Activated CD8-positive, alpha-beta memory T cell treated with anti-CD3 and anti-CD28 coated beads for 48 hours (primary cell): ENCODE data around the gene GINS1.
A peak's percentile ranks its signal among the peaks of the same experiment; 100 is the strongest.
"Not testable (repeated sequence)": the region's sequence is repeated elsewhere in the genome, so short reads cannot be mapped to it uniquely, and the experiment has no call there.

Experiments used
- DNase-seq, 3 experiments: peaks; one replicate each; pipeline ENCODE4 v3.0.0-alpha.2; 2020; ENCODE audit warnings: low read depth in 2 of 3, low spot score in 2 of 3

Gene GINS1

DNA sequence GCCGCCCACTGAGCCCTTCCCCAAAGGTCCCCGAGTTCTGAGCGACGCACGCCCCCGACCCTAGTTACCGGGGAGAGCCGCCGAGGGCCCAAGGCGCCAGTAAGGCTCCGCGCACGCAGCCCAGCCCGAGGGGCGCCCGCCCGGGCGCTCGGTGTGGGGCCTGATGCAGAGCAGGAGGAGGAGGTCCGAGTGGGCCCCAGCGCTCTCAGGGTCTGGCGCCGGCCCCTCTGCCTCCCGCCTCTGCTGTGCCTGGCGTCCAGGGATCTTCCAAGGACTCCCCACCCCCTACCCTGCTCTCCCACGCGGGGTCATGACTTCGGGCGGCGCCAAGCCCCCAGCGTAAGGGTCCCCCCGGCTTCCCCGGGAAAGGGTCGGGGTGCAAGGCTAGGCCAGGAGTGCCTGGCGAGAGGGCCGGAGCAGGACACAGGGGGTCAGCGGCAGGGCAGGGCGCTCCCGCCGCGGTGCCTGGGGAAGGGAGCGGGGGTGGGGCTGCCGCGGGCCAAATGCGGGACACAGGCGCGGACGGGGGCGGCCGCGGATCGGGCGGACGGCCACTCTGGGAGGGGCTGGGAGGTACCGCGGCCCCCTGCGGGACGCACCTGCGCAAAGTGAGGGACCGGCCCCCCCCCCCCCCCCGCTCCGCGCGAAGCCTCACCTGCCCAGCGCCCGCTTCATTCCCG lies 17.5 kb upstream of the GINS1 start:
- peak in 2 of 3 experiments; percentile 12 to 15 for DNase-seq

DNA sequence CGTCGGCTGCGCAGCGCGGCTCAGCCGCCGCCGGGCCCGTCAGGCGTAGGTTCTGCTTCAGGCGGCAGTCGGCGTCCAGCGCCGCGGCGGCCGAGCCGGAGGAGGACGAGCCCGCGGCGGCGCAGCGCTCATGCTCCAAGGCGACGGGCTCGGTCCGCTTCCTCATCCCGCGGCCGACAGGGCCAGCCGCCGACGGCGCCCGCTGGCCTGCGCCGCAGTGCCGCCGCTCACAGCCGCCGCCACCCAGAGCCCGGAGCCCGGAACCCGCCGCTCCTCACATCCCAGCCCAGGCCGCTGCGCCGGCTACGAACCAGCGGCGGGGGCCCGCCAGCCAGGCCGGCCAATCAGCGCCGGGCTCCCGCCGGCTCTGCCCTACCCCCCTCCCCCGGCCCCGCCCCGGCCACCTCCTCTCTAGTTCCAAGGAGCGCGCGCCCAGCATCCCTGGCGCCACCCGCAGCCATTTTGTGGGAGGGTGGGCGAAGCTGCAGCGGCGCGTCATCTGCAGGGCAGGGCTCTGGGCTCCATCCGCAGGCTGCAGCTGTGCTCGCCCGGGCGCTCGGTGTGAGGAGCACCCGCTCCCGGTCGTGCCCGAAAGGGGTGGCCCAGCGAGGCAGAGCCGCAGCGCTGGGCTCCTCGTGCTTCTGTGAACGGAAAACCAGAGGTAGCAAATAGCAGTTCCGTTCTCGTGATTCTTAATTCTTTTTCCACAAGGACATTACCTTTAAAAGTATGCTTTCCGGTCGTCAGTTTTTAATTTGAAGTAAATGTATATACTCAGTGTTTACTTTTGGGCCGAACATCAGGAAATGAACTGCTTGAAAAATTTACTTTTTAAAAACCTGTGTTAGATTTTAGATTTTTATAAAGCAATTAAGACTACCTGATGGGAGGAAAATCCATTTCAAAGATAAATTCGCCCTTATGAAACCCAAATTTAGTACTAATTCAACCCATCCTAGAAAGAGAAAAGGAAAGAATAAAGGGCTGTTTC lies 16.6 kb upstream of the GINS1 start, which contains the start of gene ABHD12:
TSS of gene ABHD12 (minus strand) at position 298 of the 991 bp plus-strand sequence. CDS start at position 166, 132 bp downstream.
- DNase-seq = peak; percentile 83 to 92 (median 89)

DNA sequence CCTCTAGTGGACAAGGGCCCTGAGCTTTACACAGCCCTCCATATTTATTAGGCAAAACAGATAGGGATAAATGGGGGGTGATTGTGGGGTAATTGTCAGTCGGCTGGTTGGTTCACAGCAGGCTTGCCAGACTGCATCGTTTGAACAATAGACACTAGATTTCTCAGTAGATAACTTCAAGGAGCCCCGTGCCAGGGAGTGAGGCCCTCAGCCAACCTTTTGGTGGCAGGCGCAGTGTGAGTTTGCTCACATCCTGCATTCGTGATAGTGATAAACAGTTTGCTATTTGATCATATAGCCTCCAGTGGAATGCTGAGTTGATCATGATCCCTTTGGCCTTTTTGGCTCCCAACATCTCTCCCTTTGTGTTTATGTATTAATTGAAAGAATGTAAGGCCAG lies 13.2 kb upstream of the GINS1 start:
- DNase-seq = no peak

DNA sequence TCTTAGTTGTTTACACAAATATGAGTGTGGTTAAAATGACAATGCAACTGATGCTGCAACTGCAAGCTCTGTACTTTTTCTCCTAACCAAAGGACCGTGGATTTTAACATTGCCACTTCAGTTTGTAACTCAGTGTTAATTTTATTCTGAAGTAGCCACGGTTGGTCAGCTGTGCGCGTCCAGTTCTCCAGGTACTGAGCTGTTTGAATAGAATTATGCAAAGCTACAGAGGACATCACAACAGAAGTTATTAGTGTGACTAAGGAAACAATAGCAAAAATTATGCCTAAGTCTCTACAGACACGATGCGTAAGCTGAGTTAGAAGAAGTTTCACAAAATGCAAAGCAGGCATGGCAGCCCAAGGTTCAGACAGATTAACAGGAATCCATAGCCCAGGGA lies 12.5 kb upstream of the GINS1 start:
- DNase-seq = no peak

DNA sequence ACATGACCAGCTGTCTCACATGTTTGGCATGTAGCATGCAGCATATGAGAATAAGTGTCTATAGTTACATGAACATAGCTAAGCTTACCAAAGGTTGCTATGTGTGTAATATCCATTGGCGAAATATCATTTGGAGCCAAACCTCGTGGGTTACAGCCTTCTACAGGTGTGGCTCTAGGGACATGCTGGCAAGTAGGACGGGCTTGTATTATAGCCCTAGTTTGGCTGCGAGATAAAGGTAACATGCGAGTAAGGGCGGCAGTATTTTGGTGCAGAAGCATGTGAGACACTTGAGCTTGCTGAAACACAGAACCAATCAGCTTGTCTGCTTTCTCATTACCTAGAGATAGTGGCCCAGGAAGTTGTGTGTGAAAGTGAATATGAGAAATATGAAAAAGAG lies 10.4 kb upstream of the GINS1 start:
- no peak for DNase-seq

DNA sequence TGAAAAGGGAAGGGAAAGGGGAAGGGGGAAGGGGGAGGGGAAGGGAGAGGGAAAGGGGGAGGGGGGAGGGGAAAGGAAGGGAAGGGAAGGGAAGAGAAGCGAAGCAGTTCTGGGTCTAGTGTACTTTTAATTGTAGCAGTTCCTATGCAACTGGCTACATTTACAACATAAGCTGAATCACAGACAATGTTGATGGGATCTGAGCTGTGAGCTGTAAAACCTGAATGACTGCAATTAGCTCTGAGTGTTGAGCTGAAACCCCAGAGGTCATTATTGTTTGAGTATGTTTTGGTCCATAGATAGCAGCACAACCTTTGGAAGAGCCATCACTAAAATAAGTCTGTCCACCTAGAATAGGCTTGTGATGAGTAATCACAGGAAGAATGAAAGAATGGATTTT lies 9.7 kb upstream of the GINS1 start:
- no peak for DNase-seq

DNA sequence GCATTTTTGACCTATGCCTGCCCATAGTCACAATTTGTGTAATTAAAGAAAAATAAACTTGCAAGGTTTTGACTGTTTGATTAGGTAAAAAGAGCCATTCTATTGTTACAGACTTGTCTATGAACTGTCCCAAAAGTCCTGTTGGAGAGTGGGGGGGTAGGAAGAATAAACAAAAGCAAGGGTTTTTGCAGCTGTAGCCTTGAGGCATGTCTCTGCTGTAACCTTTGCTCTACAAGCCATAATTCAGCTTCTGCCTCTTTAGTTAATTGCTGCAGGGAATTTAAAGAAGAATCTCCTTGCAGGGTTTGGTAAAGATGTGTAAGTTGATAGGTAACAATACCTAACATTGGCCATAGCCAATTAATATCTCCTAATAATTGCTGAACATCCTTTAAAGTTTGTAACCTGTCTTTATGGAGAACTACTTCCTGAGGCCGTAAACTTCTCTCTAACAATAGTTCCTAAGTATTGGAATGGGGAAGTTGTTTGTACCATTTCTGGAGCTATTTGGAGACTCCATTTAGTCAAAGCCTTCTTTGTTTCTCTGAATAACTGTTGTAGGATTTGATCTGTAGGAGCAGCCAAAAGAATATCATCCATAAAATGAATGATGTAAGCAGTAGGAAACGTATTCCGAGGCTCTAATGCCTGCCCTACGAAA lies 9.0 kb upstream of the GINS1 start:
- no peak for DNase-seq

DNA sequence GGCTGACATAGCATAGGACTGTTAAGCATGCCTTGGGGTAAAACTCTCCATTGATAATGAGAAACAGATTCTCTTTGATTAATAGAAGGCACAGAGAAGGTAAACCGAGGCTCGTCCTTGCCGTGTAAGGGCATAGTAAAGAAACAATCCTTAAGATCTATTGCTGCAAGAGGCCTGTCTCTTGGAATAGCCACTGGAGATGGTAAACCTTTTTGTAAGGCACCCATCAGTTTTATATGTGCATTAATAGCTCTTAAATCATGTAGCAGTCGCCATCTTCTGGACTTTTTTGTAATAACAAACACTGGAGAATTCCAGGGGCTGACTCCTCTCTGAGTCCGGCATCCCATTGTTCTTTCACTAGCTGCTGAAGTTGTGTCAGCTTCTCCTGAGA lies 8.4 kb upstream of the GINS1 start:
- no peak for DNase-seq

DNA sequence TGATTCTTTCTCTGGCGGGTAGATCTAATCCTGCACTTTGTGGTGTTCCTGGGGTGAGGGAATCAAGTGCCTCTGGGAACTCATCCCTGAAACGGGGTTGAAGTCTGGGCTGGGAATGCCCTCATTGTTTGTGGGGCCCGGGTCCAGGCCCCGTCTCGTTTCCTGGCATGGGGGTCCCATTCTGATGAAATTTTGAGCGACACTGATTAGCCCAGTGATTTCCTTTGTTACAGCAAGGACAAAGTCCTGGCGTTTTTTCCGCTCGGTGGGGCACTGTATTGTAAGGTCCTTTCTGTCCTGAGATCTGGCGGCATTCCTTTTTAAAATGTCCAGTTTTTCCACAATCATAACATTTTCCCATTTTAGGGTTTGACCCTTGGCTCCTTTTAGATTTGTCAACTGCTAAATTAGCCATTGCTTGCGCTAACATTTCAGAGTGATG lies 7.2 kb upstream of the GINS1 start:
- DNase-seq = not testable (repeated sequence)

DNA sequence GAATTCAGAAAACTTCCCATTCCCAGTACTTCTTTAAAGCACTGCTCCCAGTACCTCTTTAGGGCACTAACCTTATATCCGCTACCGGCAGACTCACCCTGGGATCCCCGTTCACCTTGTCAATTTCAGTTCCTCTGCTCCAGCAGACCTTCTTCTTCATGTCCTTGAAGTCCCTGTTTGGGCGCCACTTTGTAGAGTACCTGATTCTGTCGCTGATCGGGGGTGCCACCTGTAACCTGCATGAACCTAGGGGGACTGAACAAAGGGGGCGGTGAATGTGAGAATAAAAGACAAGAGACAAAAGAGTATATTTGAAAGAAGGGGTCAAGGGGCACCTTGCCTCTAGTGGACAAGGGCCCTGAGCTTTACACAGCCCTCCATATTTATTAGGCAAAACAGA lies 4.9 kb upstream of the GINS1 start:
- DNase-seq = no peak

DNA sequence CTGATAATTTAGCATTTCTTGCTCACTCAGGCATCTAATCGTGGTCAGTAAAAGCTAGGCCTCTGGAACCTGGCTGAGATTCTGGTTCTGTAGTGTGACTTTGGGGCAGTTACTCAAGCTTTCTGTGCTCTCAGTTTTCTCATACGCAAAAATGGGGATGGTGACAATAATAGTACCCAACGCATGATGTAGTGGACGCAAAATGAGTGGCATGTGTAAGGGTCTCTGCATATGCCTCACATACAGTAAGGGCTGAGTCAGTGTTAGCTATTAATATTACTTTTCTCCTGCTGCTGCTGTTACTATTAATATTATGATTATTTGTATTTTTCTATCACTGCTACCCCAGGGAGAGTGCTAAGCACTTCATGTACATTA lies 686 bp downstream of the GINS1 start:
- no peak for DNase-seq

DNA sequence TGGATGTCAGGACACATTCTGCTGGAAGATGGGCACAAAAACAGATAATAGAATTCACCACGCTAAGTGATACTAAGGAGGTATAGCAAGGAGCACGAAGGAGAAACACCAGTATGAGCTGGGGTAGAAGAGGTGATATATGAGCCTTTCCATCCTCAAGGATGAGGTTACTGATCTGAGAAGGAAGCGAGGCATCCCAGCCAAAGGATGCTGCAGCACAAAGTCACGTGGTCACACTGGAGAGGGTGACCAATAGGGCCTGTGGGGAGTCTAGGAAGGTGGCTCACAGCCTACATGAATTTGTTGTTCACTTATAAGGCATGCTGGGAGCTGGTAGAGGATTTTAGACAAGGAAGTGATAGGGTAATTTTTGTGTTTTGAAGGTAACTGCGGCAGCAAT lies 1.4 kb downstream of the GINS1 start:
- DNase-seq = no peak

DNA sequence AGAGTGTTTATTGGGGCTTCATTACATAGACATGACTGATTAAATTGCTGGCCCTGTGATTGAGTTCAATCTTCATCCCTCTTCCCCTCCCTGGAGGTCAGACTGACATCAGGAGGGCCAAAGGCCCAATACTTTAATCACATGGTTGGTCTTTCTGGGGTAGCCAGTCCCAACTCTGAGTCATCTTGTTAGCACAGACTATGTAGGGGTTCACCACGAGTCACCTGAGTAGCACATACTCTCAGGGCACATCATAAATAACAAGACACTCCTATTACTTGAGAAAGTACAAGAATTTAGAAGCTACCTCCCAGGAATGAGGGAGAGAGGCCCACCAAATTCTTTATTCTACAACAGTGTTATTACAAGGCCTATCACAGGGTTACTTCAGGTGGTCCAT lies 11.3 kb downstream of the GINS1 start:
- DNase-seq = no peak

DNA sequence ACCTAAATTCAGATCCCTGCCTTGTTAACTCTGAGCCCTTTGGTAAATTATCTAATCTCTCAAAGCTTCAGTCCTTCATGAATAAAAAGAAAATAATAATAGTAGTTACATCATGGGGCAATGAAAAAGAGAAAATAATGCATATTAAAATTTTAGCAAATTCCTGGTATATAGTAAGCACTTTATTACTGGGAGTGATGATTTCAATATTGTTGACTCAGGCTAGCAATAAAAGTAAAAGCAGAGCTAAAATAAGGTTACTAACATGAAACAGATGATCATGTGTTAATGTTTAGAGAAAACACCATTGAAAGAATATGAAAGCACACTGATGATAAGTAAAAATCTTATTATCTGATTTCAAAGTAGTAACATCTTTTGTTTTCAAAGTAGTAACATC lies 13.6 kb downstream of the GINS1 start:
- no peak for DNase-seq

DNA sequence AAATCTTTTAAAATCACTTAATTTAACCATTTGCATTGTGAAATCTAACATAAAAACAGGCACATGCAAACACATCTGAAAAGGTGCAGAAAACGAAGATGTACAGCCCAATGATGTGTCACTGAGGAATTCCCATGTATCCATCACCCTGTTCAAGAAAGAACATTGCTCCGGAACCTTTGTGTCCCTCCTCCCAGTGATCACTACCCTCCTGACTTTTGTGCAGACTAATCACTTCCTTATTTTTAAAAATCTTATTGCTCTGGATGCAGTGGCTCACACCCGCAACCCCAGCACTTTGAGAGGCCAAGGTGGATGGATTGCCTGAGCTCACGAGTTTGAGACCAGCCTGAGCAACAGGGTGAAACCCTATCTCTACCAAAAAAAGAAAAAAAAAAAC lies 14.6 kb downstream of the GINS1 start:
- no peak for DNase-seq

DNA sequence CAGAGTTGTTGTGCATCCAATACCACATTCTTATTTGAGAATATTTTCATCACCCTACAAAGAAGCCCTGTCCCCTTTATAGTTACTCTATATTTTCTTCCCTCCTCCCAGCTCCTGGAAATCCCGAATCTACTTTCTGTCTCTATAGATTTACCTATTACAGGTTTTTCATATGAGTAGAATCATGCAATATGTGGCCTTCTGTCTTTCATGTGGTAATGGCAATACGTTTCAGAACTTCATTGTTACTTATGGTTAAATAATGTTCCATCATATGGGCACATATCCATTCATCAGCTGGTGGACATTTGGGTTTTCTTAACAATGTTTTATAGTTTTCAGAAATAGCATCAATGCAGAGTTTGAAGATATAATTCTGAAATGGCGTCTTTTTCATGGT lies 17.1 kb downstream of the GINS1 start:
- DNase-seq = no peak

DNA sequence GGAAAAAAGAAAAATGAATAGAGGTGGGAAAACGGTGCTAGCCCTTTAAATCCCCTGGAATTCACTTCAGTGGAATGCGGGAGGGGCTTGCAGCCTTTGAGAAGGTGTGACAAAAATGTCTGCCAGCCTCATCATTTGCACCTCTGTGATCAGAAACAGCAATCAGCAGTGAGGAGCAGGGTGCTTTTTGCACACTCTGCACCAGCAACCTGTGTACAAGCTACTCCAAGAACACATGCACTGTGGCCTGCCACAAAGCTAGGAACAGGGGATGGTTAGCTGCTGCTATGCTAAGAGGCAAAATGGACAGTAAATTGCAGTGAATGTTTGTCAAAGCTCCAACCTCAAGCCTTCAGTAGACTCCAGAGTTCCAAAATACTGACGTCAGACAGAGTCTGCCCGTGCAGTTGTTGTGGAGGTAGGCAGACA lies 29.7 kb downstream of the GINS1 start:
- DNase-seq = no peak

DNA sequence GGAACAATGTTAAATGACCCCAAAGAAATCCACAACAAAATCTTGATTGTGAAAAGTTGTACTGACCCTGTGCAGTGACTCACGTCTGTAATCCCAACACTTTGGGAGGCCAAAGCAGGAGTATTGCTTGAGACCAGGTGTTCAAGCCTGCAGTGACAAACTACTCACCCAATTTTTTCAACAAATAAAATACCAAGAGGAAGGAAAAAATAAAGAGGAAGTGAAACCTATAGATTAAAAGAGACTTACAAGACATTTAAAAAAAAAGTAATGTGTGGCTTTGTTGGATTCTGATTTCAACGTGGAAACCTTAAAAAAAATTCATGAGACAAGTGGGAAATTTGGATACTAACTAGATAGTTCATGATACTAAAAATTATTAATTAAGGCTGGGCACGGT lies 31.9 kb downstream of the GINS1 start:
- DNase-seq = no peak

DNA sequence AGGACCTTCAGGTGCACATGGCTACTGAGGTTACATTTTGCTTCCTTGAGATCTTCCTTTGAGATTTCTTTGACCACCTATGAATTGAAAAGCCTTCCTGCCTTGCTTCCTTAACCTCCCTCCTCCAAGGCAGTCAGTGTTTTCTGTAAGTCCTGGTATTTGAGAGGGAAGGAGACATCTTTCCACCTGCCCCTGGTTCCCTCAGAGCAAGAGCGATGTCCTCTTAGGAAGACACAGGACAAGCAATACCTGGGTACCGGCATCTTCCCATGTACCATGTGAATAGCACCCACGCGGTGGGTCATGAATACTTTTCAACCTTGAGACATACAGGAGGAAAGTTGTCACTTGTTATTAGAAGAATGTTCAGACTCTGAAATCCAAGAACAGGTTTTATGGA lies 37.1 kb downstream of the GINS1 start:
- no peak for DNase-seq

DNA sequence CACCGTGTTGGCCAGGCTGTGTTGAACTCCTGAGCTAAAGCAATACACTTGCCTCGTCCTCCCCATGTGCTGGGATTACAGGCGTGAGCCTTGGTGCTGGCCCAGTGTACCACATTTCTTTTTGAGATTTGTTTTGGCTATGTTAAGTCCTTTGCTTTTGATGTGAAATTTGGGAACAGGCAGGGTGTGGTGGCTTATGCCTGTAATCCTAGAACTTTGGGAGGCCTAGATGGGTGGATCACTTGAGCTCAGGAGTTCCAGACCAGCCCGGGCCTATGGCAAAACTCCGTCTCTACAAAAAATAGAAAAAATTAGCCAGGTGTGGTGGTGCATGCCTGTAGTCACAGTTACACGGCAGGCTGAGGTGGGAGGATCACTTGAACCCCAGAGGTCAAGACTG lies 40.2 kb downstream of the GINS1 start:
- no peak for DNase-seq

DNA sequence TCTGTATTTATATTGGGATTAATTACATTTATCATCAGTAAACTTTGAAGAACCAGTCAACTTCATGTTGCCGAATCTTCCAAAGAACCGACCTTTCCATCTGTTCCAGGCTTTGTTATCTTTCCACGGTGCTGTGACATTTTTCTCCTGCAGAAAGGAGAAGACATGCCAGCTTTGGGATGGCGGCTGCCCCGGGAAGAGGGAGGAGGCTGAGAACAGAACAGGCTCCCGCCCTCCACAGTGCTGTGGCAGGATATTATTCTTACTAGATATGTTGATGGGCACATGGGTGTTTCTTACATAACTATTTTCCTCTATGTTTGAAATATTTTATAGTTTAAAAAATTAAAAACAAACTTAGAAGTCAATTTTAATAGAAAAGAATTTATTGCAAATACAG lies 44.9 kb downstream of the GINS1 start:
- no peak for DNase-seq
